Inflammatory macrophage (primary cell): ENCODE data around the gene RGS9.
"Not testable (repeated sequence)": the region's sequence is repeated elsewhere in the genome, so short reads cannot be mapped to it uniquely, and the experiment has no call there.

Source experiments
- DNase-seq, 2 donors: peaks; one replicate each; pipeline ENCODE4 v3.0.0-alpha.2; 2020 to 2022

The RGS9 gene

GRCh38 chr17:65156835-65157565 is 19.8 kb downstream of the RGS9 start:
- no peak for DNase-seq

GRCh38 chr17:65158041-65158440 is 20.9 kb downstream of the RGS9 start:
- DNase-seq, result peak in 1 of 2 donors; percentile 20

- DNase-seq, result no peak
These were observed 21.5 kb downstream of the RGS9 start for GRCh38 chr17:65158622-65159021.

GRCh38 chr17:65160516-65160915 is 23.3 kb downstream of the RGS9 start:
- DNase-seq, result no peak

- DNase-seq, result peak in 1 of 2 donors; percentile 8
These were observed 26.9 kb downstream of the RGS9 start for GRCh38 chr17:65163990-65164495.

GRCh38 chr17:65166787-65167186 is 29.6 kb downstream of the RGS9 start:
- no peak for DNase-seq

GRCh38 chr17:65167566-65167965 is 30.4 kb downstream of the RGS9 start:
- no peak for DNase-seq

GRCh38 chr17:65169691-65170090 is 32.5 kb downstream of the RGS9 start:
- DNase-seq, result no peak

- no peak for DNase-seq
These were observed 33.7 kb downstream of the RGS9 start for GRCh38 chr17:65170839-65171238.

- DNase-seq, result no peak
These were observed 34.6 kb downstream of the RGS9 start for GRCh38 chr17:65171752-65172151.

- DNase-seq, result no peak
These were observed 35.4 kb downstream of the RGS9 start for GRCh38 chr17:65172496-65173136.

GRCh38 chr17:65173284-65173793 is 36.2 kb downstream of the RGS9 start:
- DNase-seq, result peak; percentile 10 to 11

GRCh38 chr17:65173976-65174683 is 37.0 kb downstream of the RGS9 start:
- no peak for DNase-seq

- DNase-seq, result no peak
These were observed 37.8 kb downstream of the RGS9 start for GRCh38 chr17:65174974-65175373.

GRCh38 chr17:65175952-65176351 is 38.8 kb downstream of the RGS9 start:
- DNase-seq, result no peak

- DNase-seq, result no peak
These were observed 39.7 kb downstream of the RGS9 start for GRCh38 chr17:65176646-65177409.

GRCh38 chr17:65177901-65178300 is 40.7 kb downstream of the RGS9 start:
- peak; percentile 18 to 32 for DNase-seq

- not testable (repeated sequence) for DNase-seq
These were observed 43.1 kb downstream of the RGS9 start for GRCh38 chr17:65180276-65180675.

- DNase-seq, result not testable (repeated sequence)
These were observed 43.6 kb downstream of the RGS9 start for GRCh38 chr17:65180752-65181236.

GRCh38 chr17:65181237-65182061 is 44.3 kb downstream of the RGS9 start:
- peak; percentile 47 to 60 for DNase-seq

GRCh38 chr17:65182233-65182632 is 45.1 kb downstream of the RGS9 start:
- no peak for DNase-seq
